NB4 (cell line): ENCODE data around the gene ZNF440.

Source experiments
- CTCF ChIP-seq: IDR thresholded peaks from one replicate; pipeline ENCODE4 v1.5.1; 2012; ENCODE audit warnings: low read depth, low read length
- POLR2A ChIP-seq: IDR thresholded peaks from 2 replicates; pipeline ENCODE4 v1.6.1; 2011; ENCODE audit warnings: mild to moderate bottlenecking; ENCODE audit not compliant: insufficient read length; ENCODE audit errors: extremely low read depth
- TF ChIP-seq, protein P1 (sequence below): IDR thresholded peaks from 2 replicates; pipeline ENCODE4 v1.6.1; 2011; ENCODE audit warnings: low read depth, low read length

DNA sequence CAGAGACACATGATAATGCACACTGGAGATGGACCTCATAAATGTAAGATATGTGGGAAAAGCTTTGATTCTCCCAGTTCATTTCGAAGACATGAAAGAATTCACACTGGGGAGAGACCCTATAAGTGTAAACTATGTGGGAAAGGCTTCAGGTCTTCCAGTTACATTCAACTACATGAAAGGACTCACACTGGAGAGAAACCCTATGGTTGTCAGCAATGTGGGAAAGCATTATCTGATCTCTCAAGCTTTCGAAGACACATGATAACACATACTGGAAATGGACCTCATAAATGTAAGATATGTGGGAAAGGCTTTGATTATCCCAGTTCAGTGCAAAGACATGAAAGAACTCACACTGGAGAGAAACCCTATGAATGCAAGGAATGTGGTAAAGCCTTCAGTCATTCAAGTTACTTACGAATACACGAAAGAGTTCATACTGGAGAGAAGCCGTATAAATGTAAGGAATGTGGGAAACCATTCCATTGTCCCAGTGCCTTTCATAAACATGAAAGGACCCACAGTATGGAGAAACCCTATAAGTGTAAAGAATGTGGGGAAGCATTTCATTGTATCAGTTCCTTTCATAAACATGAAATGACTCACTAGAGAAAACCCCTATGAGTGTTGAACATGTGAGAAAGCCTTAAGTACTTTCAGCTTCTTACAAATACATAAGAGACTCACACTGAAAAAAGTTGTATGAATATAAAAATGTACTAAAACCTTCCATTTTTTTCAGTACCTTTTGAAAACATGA lies 32.6 kb upstream of the ZNF440 start:
- no peak for TF ChIP-seq POLR2A
- TF ChIP-seq CTCF, result no peak
- TF ChIP-seq, protein P1, sequence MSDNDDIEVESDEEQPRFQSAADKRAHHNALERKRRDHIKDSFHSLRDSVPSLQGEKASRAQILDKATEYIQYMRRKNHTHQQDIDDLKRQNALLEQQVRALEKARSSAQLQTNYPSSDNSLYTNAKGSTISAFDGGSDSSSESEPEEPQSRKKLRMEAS, result no peak
